Mammary epithelial cell (primary cell): Measurements from ENCODE around the gene CRYZL1.

Experiments
- EZH2 ChIP-seq: IDR thresholded peaks from 2 replicates; pipeline ENCODE4 v1.6.1; 2012; ENCODE audit warnings: low read length, inconsistent platforms, borderline replicate concordance
- TF ChIP-seq, protein P1 (sequence below), 2 donors: IDR thresholded peaks in 1 of 2; conservative IDR thresholded peaks in 1 of 2; 2 replicates each; pipeline ENCODE4 v1.5.1; 2011 to 2012; ENCODE audit warnings: inconsistent platforms in 2 of 2, low read length in 2 of 2, mild to moderate bottlenecking in 2 of 2, control low read depth in 1 of 2, low read depth in 1 of 2; ENCODE audit not compliant: insufficient read depth in 1 of 2; ENCODE audit errors: extremely low read depth in 1 of 2

DNA sequence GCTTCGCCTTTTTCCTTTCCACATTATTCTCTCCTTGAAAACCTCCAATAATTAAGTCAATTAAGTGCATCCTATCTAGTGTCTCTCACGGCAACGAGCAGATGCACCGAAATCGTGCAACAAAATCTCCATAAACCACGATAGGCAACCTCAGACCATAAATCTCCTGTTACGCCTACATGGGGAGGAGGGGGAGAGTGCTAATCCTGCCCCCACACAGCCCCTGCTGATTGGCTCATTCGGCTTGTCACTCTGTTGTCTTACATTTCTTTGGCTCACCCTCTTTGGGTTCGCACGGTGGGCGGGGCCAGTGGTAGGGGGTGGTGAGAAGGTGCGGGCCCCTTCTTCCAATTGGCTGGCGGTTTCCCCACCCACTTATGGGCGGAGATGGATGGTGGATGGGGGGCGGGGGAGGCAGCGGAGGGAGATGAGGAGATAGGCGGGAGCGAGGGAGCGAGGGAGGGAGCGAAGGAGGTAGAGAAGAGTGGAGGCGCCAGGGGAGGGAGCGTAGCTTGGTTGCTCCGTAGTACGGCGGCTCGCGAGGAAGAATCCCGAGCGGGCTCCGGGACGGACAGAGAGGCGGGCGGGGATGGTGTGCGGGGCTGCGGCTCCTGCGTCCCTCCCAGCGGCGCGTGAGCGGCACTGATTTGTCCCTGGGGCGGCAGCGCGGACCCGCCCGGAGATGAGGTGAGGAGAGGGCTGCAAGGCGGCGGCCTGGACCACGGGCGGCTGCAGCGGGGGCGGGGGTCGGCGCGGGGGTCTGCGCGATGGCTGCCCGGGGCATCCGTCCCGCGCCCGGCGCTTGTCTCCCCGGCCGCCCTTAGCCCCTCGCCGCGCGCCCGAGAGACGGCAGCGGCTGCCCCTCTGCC lies 720 bp upstream of the CRYZL1 start, which contains the start of gene ITSN1:
- TF ChIP-seq, protein P1, sequence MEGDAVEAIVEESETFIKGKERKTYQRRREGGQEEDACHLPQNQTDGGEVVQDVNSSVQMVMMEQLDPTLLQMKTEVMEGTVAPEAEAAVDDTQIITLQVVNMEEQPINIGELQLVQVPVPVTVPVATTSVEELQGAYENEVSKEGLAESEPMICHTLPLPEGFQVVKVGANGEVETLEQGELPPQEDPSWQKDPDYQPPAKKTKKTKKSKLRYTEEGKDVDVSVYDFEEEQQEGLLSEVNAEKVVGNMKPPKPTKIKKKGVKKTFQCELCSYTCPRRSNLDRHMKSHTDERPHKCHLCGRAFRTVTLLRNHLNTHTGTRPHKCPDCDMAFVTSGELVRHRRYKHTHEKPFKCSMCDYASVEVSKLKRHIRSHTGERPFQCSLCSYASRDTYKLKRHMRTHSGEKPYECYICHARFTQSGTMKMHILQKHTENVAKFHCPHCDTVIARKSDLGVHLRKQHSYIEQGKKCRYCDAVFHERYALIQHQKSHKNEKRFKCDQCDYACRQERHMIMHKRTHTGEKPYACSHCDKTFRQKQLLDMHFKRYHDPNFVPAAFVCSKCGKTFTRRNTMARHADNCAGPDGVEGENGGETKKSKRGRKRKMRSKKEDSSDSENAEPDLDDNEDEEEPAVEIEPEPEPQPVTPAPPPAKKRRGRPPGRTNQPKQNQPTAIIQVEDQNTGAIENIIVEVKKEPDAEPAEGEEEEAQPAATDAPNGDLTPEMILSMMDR (conservative IDR thresholded peaks at IDR 0.05 in 1 of 2, IDR thresholded peaks at IDR 0.05 in 1 of 2; ENCODE audit: extremely low read depth in 1 of 2, insufficient read depth in 1 of 2, low read depth in 1 of 2, low read length in 2 of 2): no peak
- no peak for TF ChIP-seq EZH2
